Osteocyte (in vitro differentiated cells): ENCODE measurements around the gene ACADS. TPM values are rescaled to one million over a fixed set of nuclear protein-coding genes. Genes with fewer than 3 reads are reported as not detected.

Experiments
- DNase-seq: peaks from one replicate; pipeline ENCODE4 v3.0.0; 2021; ENCODE audit warnings: mixed read lengths; ENCODE audit not compliant: unreplicated experiment; ENCODE audit errors: extremely low spot score
- H3K27ac Mint-ChIP-seq: one replicate; pipeline ENCODE4 v1.8.0; 2021; ENCODE audit warnings: mild to moderate bottlenecking, mixed read lengths; ENCODE audit not compliant: unreplicated experiment
- H3K27me3 Mint-ChIP-seq: one replicate; pipeline ENCODE4 v1.8.0; 2021; ENCODE audit warnings: mixed read lengths; ENCODE audit not compliant: unreplicated experiment
- H3K36me3 Mint-ChIP-seq: one replicate; pipeline ENCODE4 v1.8.0; 2021; ENCODE audit warnings: mixed read lengths; ENCODE audit not compliant: unreplicated experiment
- H3K4me1 Mint-ChIP-seq: one replicate; pipeline ENCODE4 v1.8.0; 2021; ENCODE audit warnings: mixed read lengths; ENCODE audit not compliant: unreplicated experiment
- H3K4me3 Mint-ChIP-seq: one replicate; pipeline ENCODE4 v1.8.0; 2021; ENCODE audit warnings: mild to moderate bottlenecking, moderate library complexity, mixed read lengths; ENCODE audit not compliant: unreplicated experiment
- H3K9me3 Mint-ChIP-seq: one replicate; pipeline ENCODE4 v1.8.0; 2021; ENCODE audit warnings: mixed read lengths; ENCODE audit not compliant: unreplicated experiment
- total RNA-seq: library from RNA; stranded (reverse); gene quantifications from 2 replicates; pipeline ENCODE4 v1.2.1, GENCODE V29; 2021
- TF ChIP-seq, protein P1 (sequence below): fragments of 200-600 bp; sonication (generic); IDR thresholded peaks from 2 replicates; pipeline ENCODE4 v1.5.0; 2021; ENCODE audit warnings: antibody characterized with exemption, mild to moderate bottlenecking, moderate library complexity

ACADS gene
- total RNA-seq, 1 donor from 2014 or later: 4.9 TPM

GRCh38 chr12:120787889-120788288, 62.3 kb downstream of the ACADS start:
- no peak for DNase-seq
- H3K27ac Mint-ChIP-seq: no peak overlapping the region
- H3K9me3 Mint-ChIP-seq: peaks cover 4% of the 10 kb centered on the region
- no peak overlapping the region for H3K4me3 Mint-ChIP-seq
- peaks cover 22% of the 10 kb centered on the region for H3K36me3 Mint-ChIP-seq
- no peaks in the 10 kb centered on the region for H3K27me3 Mint-ChIP-seq
- peaks cover 8% of the 10 kb centered on the region for H3K4me1 Mint-ChIP-seq
- TF ChIP-seq, protein P1, sequence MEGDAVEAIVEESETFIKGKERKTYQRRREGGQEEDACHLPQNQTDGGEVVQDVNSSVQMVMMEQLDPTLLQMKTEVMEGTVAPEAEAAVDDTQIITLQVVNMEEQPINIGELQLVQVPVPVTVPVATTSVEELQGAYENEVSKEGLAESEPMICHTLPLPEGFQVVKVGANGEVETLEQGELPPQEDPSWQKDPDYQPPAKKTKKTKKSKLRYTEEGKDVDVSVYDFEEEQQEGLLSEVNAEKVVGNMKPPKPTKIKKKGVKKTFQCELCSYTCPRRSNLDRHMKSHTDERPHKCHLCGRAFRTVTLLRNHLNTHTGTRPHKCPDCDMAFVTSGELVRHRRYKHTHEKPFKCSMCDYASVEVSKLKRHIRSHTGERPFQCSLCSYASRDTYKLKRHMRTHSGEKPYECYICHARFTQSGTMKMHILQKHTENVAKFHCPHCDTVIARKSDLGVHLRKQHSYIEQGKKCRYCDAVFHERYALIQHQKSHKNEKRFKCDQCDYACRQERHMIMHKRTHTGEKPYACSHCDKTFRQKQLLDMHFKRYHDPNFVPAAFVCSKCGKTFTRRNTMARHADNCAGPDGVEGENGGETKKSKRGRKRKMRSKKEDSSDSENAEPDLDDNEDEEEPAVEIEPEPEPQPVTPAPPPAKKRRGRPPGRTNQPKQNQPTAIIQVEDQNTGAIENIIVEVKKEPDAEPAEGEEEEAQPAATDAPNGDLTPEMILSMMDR: no peak

Other genes with a start within 250 kb of the ACADS start
- 324 and 325 TPM in 2 replicates for gene DYNLL1, start 229.7 kb upstream of the ACADS start, total RNA-seq
- gene COQ5, start 196.7 kb upstream of the ACADS start, total RNA-seq: 20.4 and 24.0 TPM in 2 replicates
- gene RNF10, start 191.5 kb upstream of the ACADS start, total RNA-seq: 139 and 177 TPM in 2 replicates
- 36.9 and 42.0 TPM in 2 replicates for gene POP5, start 144.4 kb upstream of the ACADS start, total RNA-seq
- not detected in 2 replicates for gene CABP1, start 85.2 kb upstream of the ACADS start, total RNA-seq
- 129 TPM in 2 replicates for gene MLEC, start 38.7 kb upstream of the ACADS start, total RNA-seq
- gene UNC119B, start 15.4 kb upstream of the ACADS start, total RNA-seq: 26.8 and 27.9 TPM in 2 replicates
- 61.7 and 70.3 TPM in 2 replicates for gene SPPL3, start 178.5 kb downstream of the ACADS start, total RNA-seq